HCT116 (cell line): ENCODE data around the gene CHAD. TPM values are rescaled to one million over a fixed set of nuclear protein-coding genes. Genes with fewer than 3 reads are reported as not detected.
A peak's percentile ranks its signal among the peaks of the same experiment; 100 is the strongest.

ENCODE experiments used
- ATAC-seq: fragments of 200-7000 bp; cut with Tn5 transposase; 2 replicates; pipeline ENCODE4 v1.9.1; 2020; ENCODE audit warnings: mild to moderate bottlenecking, moderate library complexity
- BruUV-seq: library from RNA; stranded (reverse); fragments of 400-500 nt; replicated peaks from 2 replicates; lab custom pipeline; 2021; lab: Mats Ljungman, UMichigan
- CTCF ChIA-PET: fragments of 300-600 bp; sonication (Branson Sonifier 250); formaldehyde crosslinking; loops from one replicate; lab custom pipeline; 2021; ENCODE audit warnings: antibody characterized with exemption; lab: Charles Lee
- POLR2A ChIA-PET: fragments of 300-600, 350-600 bp; sonication (Branson Sonifier 250); formaldehyde crosslinking; loops from one replicate; lab custom pipeline; 2021; ENCODE audit warnings: antibody characterized with exemption; lab: Charles Lee
- RAD21 ChIA-PET, 2 experiments: fragments of 300-600 bp; sonication (Branson Sonifier 250); formaldehyde crosslinking; loops; one replicate each; lab custom pipeline; 2023; ENCODE audit warnings: low total read pairs in 2 of 2; ENCODE audit not compliant: uncharacterized antibody in 2 of 2, unreplicated experiment in 2 of 2, low non-redundant PET in 1 of 2; lab: Charles Lee
- DNase-seq: peaks from one replicate; pipeline ENCODE4 v3.0.0-alpha.2; 2010; ENCODE audit warnings: low read depth, low spot score
- H2AFZ ChIP-seq: fragments of 200-600 bp; shearing (Covaris generic), sonication (generic); 2 replicates; pipeline ENCODE4 v1.6.1; 2017; ENCODE audit warnings: low read depth, mixed run types, mixed read lengths, antibody characterized with exemption, low read length; ENCODE audit not compliant: poor library complexity, severe bottlenecking
- H3K27ac ChIP-seq: 2 replicates; pipeline ENCODE4 v1.5.1; 2012; ENCODE audit warnings: low read depth, low read length
- H3K27me3 ChIP-seq: fragments of 200-600 bp; sonication (generic); 2 replicates; pipeline ENCODE4 v1.6.1; 2016; ENCODE audit warnings: mixed run types, low read length, mixed read lengths; ENCODE audit not compliant: insufficient read depth
- H3K36me3 ChIP-seq, 2 experiments: fragments of 200-500 bp in 1 of 2; fragments of 200-600 bp in 1 of 2; sonication (Bioruptor generic) in 1 of 2; sonication (generic) in 1 of 2; 2 replicates each; pipeline versions ENCODE4 v1.5.1 to v1.6.1; 2014 to 2016; ENCODE audit warnings: low read length in 2 of 2, inconsistent platforms in 1 of 2, mixed read lengths in 1 of 2, mixed run types in 1 of 2; ENCODE audit not compliant: insufficient read depth in 2 of 2, control insufficient read depth in 1 of 2
- H3K4me1 ChIP-seq, 2 experiments: fragments of 200-600 bp in 1 of 2; sonication (generic) in 1 of 2; 2 replicates each; pipeline versions ENCODE4 v1.5.1 to v1.6.1; 2012 to 2017; ENCODE audit warnings: low read length in 2 of 2, inconsistent platforms in 1 of 2, mild to moderate bottlenecking in 1 of 2, mixed read lengths in 1 of 2, mixed run types in 1 of 2, moderate library complexity in 1 of 2; ENCODE audit not compliant: insufficient read depth in 2 of 2, control insufficient read depth in 1 of 2
- H3K4me2 ChIP-seq: fragments of 200-600 bp; sonication (generic); 2 replicates; pipeline ENCODE4 v1.6.1; 2017; ENCODE audit warnings: mixed run types, low read length, mixed read lengths
- H3K4me3 ChIP-seq, 2 experiments: fragments of 200-600 bp in 1 of 2; sonication (generic) in 1 of 2; replicated peaks in 1 of 2; 2 replicates each; pipeline ENCODE4 v1.5.1; 2011 to 2016; ENCODE audit warnings: low read length in 2 of 2, control low read depth in 1 of 2, low read depth in 1 of 2, mild to moderate bottlenecking in 1 of 2, mixed read lengths in 1 of 2, mixed run types in 1 of 2
- H3K79me2 ChIP-seq: fragments of 200-600 bp; sonication (generic); 2 replicates; pipeline ENCODE4 v1.6.1; 2017; ENCODE audit warnings: mild to moderate bottlenecking, mixed run types, low read length, moderate library complexity, mixed read lengths; ENCODE audit not compliant: insufficient read depth
- H3K9ac ChIP-seq: fragments of 200-600 bp; sonication (generic); 2 replicates; pipeline ENCODE4 v1.6.1; 2016; ENCODE audit warnings: low read length, mixed read lengths
- H3K9me2 ChIP-seq: fragments of 200-600 bp; sonication (generic), shearing (Covaris generic); 2 replicates; pipeline ENCODE4 v1.6.1; 2017; ENCODE audit warnings: mixed run types, mild to moderate bottlenecking, moderate library complexity; ENCODE audit not compliant: insufficient read depth
- H3K9me3 ChIP-seq, 2 experiments: fragments of 200-500 bp in 1 of 2; fragments of 200-600 bp in 1 of 2; sonication (Bioruptor generic) in 1 of 2; sonication (generic) in 1 of 2; 2 replicates each; pipeline ENCODE4 v1.6.1; 2014 to 2017; ENCODE audit warnings: low read length in 2 of 2, mixed read lengths in 2 of 2, inconsistent platforms in 1 of 2, low read depth in 1 of 2, mild to moderate bottlenecking in 1 of 2, mixed run types in 1 of 2, moderate library complexity in 1 of 2; ENCODE audit not compliant: control insufficient read depth in 1 of 2, insufficient read depth in 1 of 2
- H4K20me1 ChIP-seq: fragments of 200-600 bp; sonication (generic), shearing (Covaris generic); 2 replicates; pipeline ENCODE4 v1.6.1; 2017; ENCODE audit warnings: mixed run types, mild to moderate bottlenecking, moderate library complexity; ENCODE audit not compliant: insufficient read depth
- FOSL1 ChIP-seq: IDR thresholded peaks from 2 replicates; pipeline ENCODE4 v1.6.1; 2012; ENCODE audit warnings: low read depth
- SP1 ChIP-seq: IDR thresholded peaks from 2 replicates; pipeline ENCODE4 v1.6.1; 2012; ENCODE audit warnings: low read depth
- intact Hi-C: fragments of 100-400 bp; cut with micrococcal nuclease; formaldehyde crosslinking; loops from 2 replicates; pipeline ENCODE4 v1.10.0; 2022
- total RNA-seq: library from RNA; stranded (reverse); gene quantifications from one replicate; pipeline ENCODE4 v1.2.1, GENCODE V29; 2021; ENCODE audit not compliant: unreplicated experiment
- TF ChIP-seq, protein P1 (sequence below): IDR thresholded peaks from 2 replicates; pipeline ENCODE4 v1.6.1; 2012
- TF ChIP-seq, protein P2 (sequence below): IDR thresholded peaks from 2 replicates; pipeline ENCODE4 v1.6.1; 2012

CHAD gene
- total RNA-seq, 1 experiment from 2014 or later = not detected

DNA sequence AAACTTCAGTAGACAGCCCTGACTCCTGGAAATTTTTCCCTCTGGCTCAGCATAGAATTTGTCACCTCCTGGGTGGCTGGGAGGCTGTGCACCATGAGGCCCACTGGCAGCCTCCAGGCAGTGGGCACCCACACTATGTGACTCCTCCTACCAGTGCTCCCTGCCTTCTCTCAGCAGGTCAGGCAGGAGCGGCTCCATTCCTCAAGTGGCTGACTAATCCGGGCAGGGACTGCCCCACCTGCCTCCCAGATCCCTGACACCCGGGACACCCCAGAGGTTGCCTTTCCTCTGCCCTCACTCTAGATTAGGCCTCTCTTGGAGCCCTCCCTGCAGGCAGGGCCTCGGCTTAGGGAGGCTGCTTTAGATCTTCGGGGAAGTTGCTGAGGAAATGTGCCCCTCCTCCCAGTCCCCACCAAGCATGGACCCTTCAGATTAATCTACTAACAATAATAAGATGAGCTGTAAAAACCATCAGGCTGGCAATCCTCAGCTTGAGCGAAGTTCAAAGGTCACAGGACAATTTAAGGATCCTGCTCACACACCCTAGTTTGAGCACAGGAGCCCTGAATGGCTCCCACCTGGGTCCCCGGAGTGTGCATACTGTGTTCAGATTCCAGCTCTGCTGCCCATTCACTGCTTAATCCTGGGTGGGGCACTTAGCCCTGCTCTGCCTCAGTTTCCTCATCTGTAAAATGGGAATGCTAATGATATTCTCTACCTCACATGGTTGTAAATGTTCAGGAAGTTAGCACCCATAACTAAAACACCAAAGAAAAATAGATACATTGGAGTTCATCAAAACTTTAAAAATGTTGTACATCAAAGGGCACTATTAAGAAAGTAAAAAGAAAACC, 29.6 kb upstream of the CHAD start:
- H3K4me3 ChIP-seq = no peak overlapping the region
- no peaks in the 10 kb centered on the region for H3K79me2 ChIP-seq
- no peaks in the 10 kb centered on the region for H3K9me2 ChIP-seq
- H3K4me1 ChIP-seq = peaks cover 16 to 27% of the 10 kb centered on the region in 2 experiments
- H3K9ac ChIP-seq = 0 out of 2 replicates have a peak overlapping the region, but pooled peaks have one; percentile 1
- ATAC-seq = peak; percentile 87
- no peak for DNase-seq
- RAD21 ChIA-PET = no interaction called here
- intact Hi-C loops = no loop called here
- no peaks in the 10 kb centered on the region for H3K9me3 ChIP-seq
- peak overlapping the region; percentile 49 for H3K4me2 ChIP-seq
- POLR2A ChIA-PET = interaction anchor here (0.7 kb wide), 1 partner anchor 366 kb away, joined by 3 read pairs; no protein-coding TSS in a partner anchor
- no peaks in the 10 kb centered on the region for H4K20me1 ChIP-seq
- CTCF ChIA-PET = interaction anchor here (0.7 to 0.9 kb wide), 2 partner anchors 130 to 197 kb away, joined by 3 read pairs; no protein-coding TSS in a partner anchor
- no TSS peak for BruUV-seq
- H2AFZ ChIP-seq = peak overlapping the region; percentile 25
- no peaks in the 10 kb centered on the region for H3K27me3 ChIP-seq
- H3K27ac ChIP-seq = peak overlapping the region; percentile 8; the same call in 1 of the 2 replicates
- no peaks in the 10 kb centered on the region for H3K36me3 ChIP-seq
- TF ChIP-seq, protein P1, sequence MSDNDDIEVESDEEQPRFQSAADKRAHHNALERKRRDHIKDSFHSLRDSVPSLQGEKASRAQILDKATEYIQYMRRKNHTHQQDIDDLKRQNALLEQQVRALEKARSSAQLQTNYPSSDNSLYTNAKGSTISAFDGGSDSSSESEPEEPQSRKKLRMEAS = 0 out of 2 replicates have a peak, but pooled peaks have one; percentile 9
- no peak for TF ChIP-seq SP1
- TF ChIP-seq, all 23 proteins: peak for 1

DNA sequence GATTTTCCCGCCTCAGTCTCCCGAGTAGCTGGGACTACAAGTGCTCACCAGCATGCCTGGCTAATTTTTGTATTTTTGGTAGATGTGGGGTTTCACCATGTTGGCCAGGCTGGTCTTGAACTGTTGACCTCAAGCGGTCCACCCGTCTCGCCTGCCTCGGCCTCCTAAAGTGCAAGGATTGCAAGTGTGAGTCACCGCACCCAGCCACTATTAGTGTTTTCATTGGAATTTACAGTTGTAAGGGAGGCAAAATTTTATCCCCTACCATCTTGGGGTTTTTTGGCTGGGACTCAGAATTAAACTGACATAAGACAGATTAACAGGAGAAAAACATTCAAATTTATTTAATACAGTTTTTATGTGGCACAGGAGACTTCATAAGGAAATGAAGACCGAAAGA, 27.2 kb upstream of the CHAD start:
- Histone ChIP-seq H4K20me1 (no peaks in the 10 kb centered on the region), H3K4me1 (peaks cover 16 to 27% of the 10 kb centered on the region in 2 experiments), H3K4me2 (peak overlapping the region; percentile 43), H3K4me3 (no peak overlapping the region), H3K27ac (no peak overlapping the region), H3K36me3 (no peaks in the 10 kb centered on the region)
- CTCF ChIA-PET = interaction anchor here (0.7 to 1.1 kb wide), 2 partner anchors 8 to 737 kb away, joined by 3 read pairs; no protein-coding TSS in a partner anchor
- peak; percentile 37; the same call in 1 of the 2 replicates for ATAC-seq
- POLR2A ChIA-PET = no interaction called here
- no peak for DNase-seq
- peak; percentile 29; the same call in 1 of the 2 replicates for TF ChIP-seq FOSL1
- TF ChIP-seq, protein P2, sequence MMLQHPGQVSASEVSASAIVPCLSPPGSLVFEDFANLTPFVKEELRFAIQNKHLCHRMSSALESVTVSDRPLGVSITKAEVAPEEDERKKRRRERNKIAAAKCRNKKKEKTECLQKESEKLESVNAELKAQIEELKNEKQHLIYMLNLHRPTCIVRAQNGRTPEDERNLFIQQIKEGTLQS = no peak
- TF ChIP-seq, all 23 proteins: peak for 1
- peak overlapping the region; percentile 42 for H2AFZ ChIP-seq
- H3K9ac ChIP-seq = no peak overlapping the region
- H3K79me2 ChIP-seq = no peaks in the 10 kb centered on the region
- no peaks in the 10 kb centered on the region for H3K27me3 ChIP-seq
- H3K9me3 ChIP-seq = no peaks in the 10 kb centered on the region
- H3K9me2 ChIP-seq = no peaks in the 10 kb centered on the region
- RAD21 ChIA-PET = interaction anchor here in 1 of 2 experiments (0.7 kb wide), 1 partner anchor 13 kb away, joined by 4 read pairs; no protein-coding TSS in a partner anchor
- intact Hi-C loops = no loop called here
- no TSS peak for BruUV-seq
